ENCODE data around the gene MMP26. TPM values are rescaled to one million over a fixed set of nuclear protein-coding genes. Genes with fewer than 3 reads are reported as not detected.

The MMP26 gene
- polyA plus RNA-seq, 1 donor (not counting 4 experiments of a cell fraction or from before 2014, with no cell fraction given) = not detected

DNA sequence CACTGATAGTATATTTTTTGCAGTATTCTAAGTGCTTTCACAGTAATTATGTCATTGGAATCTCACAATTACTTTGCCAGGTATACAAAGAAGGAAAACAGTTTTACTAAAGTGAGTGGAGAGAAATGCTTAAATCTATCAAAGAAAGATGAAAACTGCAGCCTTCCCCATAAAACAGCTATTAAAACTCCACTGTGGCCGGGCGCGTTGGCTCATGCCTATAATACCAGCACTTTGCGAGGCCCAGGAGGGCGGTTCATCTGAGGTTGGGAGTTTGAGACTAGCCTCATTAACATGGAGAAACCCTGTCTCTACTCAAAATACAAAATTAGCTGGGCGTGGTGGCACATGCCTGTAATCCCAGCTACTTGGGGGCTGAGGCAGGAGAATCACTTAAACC, 41.7 kb upstream of the MMP26 start:
- dilution Hi-C loops (cut with MboI; ENCODE audit: extremely low pct_ligation_motif_present, low sequenced_read_pairs) = no loop called here
- no peaks in the 10 kb centered on the region for H3K9me3 ChIP-seq (ENCODE audit: control insufficient read depth, low read depth, low read length)
- FAIRE-seq (no peak), DNase-seq (ENCODE audit: low read depth, low spot score) (no peak)
- no peaks in the 10 kb centered on the region for H3K4me1 ChIP-seq (ENCODE audit: control insufficient read depth, extremely low read depth, insufficient read depth, low read length)
- H3K27me3 ChIP-seq (ENCODE audit: control insufficient read depth, extremely low read depth, insufficient read depth, low read length) = no peaks in the 10 kb centered on the region
- H3K36me3 ChIP-seq (ENCODE audit: control insufficient read depth in 2 of 2, extremely low read depth in 1 of 2, insufficient read depth in 2 of 2, low read length in 2 of 2) = no peaks in the 10 kb centered on the region
- no peak overlapping the region for H3K9ac ChIP-seq (ENCODE audit: control insufficient read depth, extremely low read depth, insufficient read depth, low read length)
- no peak overlapping the region for H3K27ac ChIP-seq (ENCODE audit: control insufficient read depth, insufficient read depth, low read length)
- TF ChIP-seq CTCF (optimal IDR thresholded peaks at IDR 0.05 in 1 of 3, IDR thresholded peaks at IDR 0.05 in 1 of 3, conservative IDR thresholded peaks at IDR 0.05 in 1 of 3; ENCODE audit: extremely low read depth in 1 of 3, insufficient read depth in 2 of 3, low read length in 3 of 3) (no peak), EZH2 (IDR thresholded peaks at IDR 0.05; ENCODE audit: low read length) (no peak)
- H3K79me2 ChIP-seq (ENCODE audit: control insufficient read depth, insufficient read depth, low read length) = no peaks in the 10 kb centered on the region
- no peak overlapping the region for H3K4me3 ChIP-seq (ENCODE audit: control insufficient read depth in 2 of 3, extremely low read depth in 1 of 3, insufficient read depth in 2 of 3, low read depth in 1 of 3, low read length in 3 of 3)
- H2AFZ ChIP-seq (ENCODE audit: control insufficient read depth, low read length) = no peak overlapping the region
- no peaks in the 10 kb centered on the region for H4K20me1 ChIP-seq (ENCODE audit: control insufficient read depth, extremely low read depth, insufficient read depth, low read length)
- no peaks in the 10 kb centered on the region for H3K9me1 ChIP-seq (ENCODE audit: control insufficient read depth, extremely low read depth, insufficient read depth, low read length)
- H3K4me2 ChIP-seq (ENCODE audit: control insufficient read depth, extremely low read depth, insufficient read depth, low read depth, low read length) = no peak overlapping the region

DNA sequence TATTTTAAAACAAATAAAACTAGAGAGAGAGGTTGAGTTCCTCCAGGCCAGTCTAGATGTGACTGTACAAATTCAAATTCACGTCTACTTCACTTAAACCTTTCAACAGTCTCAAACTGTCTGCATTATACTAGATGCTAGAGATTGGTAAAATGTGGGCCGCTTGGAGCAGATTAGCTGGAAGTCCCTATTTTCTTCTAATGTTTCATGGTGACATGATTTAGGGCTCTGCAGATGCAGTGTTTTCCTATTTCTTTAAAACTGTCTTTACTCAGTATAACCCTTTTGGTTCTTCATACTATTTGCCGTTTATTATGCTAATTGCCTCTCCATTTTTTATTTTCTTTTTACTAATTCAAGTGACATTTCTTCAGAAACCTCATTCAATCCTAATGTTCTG, 40.4 kb upstream of the MMP26 start:
- Histone ChIP-seq H4K20me1 (ENCODE audit: control insufficient read depth, extremely low read depth, insufficient read depth, low read length) (no peaks in the 10 kb centered on the region), H3K9me1 (ENCODE audit: control insufficient read depth, extremely low read depth, insufficient read depth, low read length) (no peaks in the 10 kb centered on the region), H3K27ac (ENCODE audit: control insufficient read depth, insufficient read depth, low read length) (no peak overlapping the region), H3K9me3 (ENCODE audit: control insufficient read depth, low read depth, low read length) (no peaks in the 10 kb centered on the region), H3K4me2 (ENCODE audit: control insufficient read depth, extremely low read depth, insufficient read depth, low read depth, low read length) (no peak overlapping the region), H3K36me3 (ENCODE audit: control insufficient read depth in 2 of 2, extremely low read depth in 1 of 2, insufficient read depth in 2 of 2, low read length in 2 of 2) (no peaks in the 10 kb centered on the region), H3K9ac (ENCODE audit: control insufficient read depth, extremely low read depth, insufficient read depth, low read length) (no peak overlapping the region), H3K4me1 (ENCODE audit: control insufficient read depth, extremely low read depth, insufficient read depth, low read length) (no peaks in the 10 kb centered on the region), H3K4me3 (ENCODE audit: control insufficient read depth in 2 of 3, extremely low read depth in 1 of 3, insufficient read depth in 2 of 3, low read depth in 1 of 3, low read length in 3 of 3) (no peak overlapping the region), H3K79me2 (ENCODE audit: control insufficient read depth, insufficient read depth, low read length) (no peaks in the 10 kb centered on the region), H2AFZ (ENCODE audit: control insufficient read depth, low read length) (no peak overlapping the region), H3K27me3 (ENCODE audit: control insufficient read depth, extremely low read depth, insufficient read depth, low read length) (no peaks in the 10 kb centered on the region)
- TF ChIP-seq CTCF (optimal IDR thresholded peaks at IDR 0.05 in 1 of 3, IDR thresholded peaks at IDR 0.05 in 1 of 3, conservative IDR thresholded peaks at IDR 0.05 in 1 of 3; ENCODE audit: extremely low read depth in 1 of 3, insufficient read depth in 2 of 3, low read length in 3 of 3) (no peak), EZH2 (IDR thresholded peaks at IDR 0.05; ENCODE audit: low read length) (no peak)
- FAIRE-seq (no peak), DNase-seq (ENCODE audit: low read depth, low spot score) (no peak)
- dilution Hi-C loops (cut with MboI; ENCODE audit: extremely low pct_ligation_motif_present, low sequenced_read_pairs) = no loop called here
